GM23338 (cell line): ENCODE results near the gene CLIP2. TPM values are rescaled to one million over a fixed set of nuclear protein-coding genes. Genes with fewer than 3 reads are reported as not detected.

Experiments used
- ATAC-seq: fragments of 200-7000 bp; cut with Tn5 transposase; 3 replicates; pipeline ENCODE4 v1.9.1; 2020
- DNase-seq: peaks from one replicate; pipeline ENCODE4 v3.0.0-alpha.2; 2015; ENCODE audit warnings: low spot score
- H2AFZ ChIP-seq: fragments of 200-600 bp; sonication (generic); 2 replicates; pipeline ENCODE4 v1.8.0; 2016; ENCODE audit warnings: antibody characterized with exemption, mild to moderate bottlenecking, moderate library complexity
- H3F3A ChIP-seq: fragments of 200-600 bp; sonication (generic); replicated peaks from 2 replicates; pipeline ENCODE4 v1.8.0; 2017; ENCODE audit warnings: antibody characterized with exemption, mixed run types, low read depth
- H3K27ac ChIP-seq: fragments of 200-600 bp; sonication (generic); 2 replicates; pipeline ENCODE4 v1.6.1; 2016; ENCODE audit warnings: low read depth
- H3K27me3 ChIP-seq: fragments of 200-600 bp; sonication (generic); 2 replicates; pipeline ENCODE4 v1.8.0; 2016; ENCODE audit warnings: mild to moderate bottlenecking, mixed run types, moderate library complexity; ENCODE audit not compliant: insufficient read depth
- H3K36me3 ChIP-seq: fragments of 200-600 bp; sonication (generic); 2 replicates; pipeline ENCODE4 v1.8.0; 2016; ENCODE audit warnings: mild to moderate bottlenecking; ENCODE audit not compliant: insufficient read depth
- H3K4me1 ChIP-seq: fragments of 200-600 bp; sonication (generic); 2 replicates; pipeline ENCODE4 v1.8.0; 2016; ENCODE audit warnings: mild to moderate bottlenecking, moderate library complexity; ENCODE audit not compliant: insufficient read depth
- H3K4me2 ChIP-seq: fragments of 200-600 bp; sonication (generic); 2 replicates; pipeline ENCODE4 v1.7.1; 2017; ENCODE audit warnings: mixed run types
- H3K4me3 ChIP-seq: fragments of 200-600 bp; sonication (generic); 2 replicates; pipeline ENCODE4 v1.6.1; 2016; ENCODE audit warnings: mixed run types
- H3K79me2 ChIP-seq: fragments of 200-600 bp; sonication (generic); replicated peaks from 2 replicates; pipeline ENCODE4 v1.8.0; 2017; ENCODE audit warnings: mild to moderate bottlenecking; ENCODE audit not compliant: insufficient read depth
- H3K9me2 ChIP-seq: fragments of 200-600 bp; sonication (generic); 2 replicates; pipeline ENCODE4 v1.8.0; 2017; ENCODE audit not compliant: insufficient read depth
- H4K20me1 ChIP-seq: fragments of 200-600 bp; sonication (generic); replicated peaks from 2 replicates; pipeline ENCODE4 v1.8.0; 2017; ENCODE audit warnings: mild to moderate bottlenecking; ENCODE audit not compliant: insufficient read depth
- H3K27ac Mint-ChIP-seq: 2 replicates; pipeline ENCODE4 v1.8.0; 2020; ENCODE audit warnings: inconsistent platforms, mild to moderate bottlenecking, moderate library complexity, mixed read lengths
- H3K27me3 Mint-ChIP-seq: 3 replicates; pipeline ENCODE4 v1.8.0; 2022; ENCODE audit warnings: low read depth, mild to moderate bottlenecking, moderate library complexity, mixed read lengths, inconsistent platforms; ENCODE audit not compliant: insufficient read depth, poor library complexity
- H3K36me3 Mint-ChIP-seq: 3 replicates; pipeline ENCODE4 v1.8.0; 2021; ENCODE audit warnings: low read depth, mild to moderate bottlenecking, inconsistent platforms, moderate library complexity, mixed read lengths
- H3K4me1 Mint-ChIP-seq: 3 replicates; pipeline ENCODE4 v1.8.0; 2020; ENCODE audit warnings: mild to moderate bottlenecking, inconsistent platforms, mixed read lengths
- H3K4me3 Mint-ChIP-seq: 3 replicates; pipeline ENCODE4 v1.8.0; 2021; ENCODE audit warnings: moderate library complexity, mild to moderate bottlenecking, inconsistent platforms, mixed read lengths
- H3K9me3 Mint-ChIP-seq: 3 replicates; pipeline ENCODE4 v1.8.0; 2020; ENCODE audit warnings: moderate library complexity, mild to moderate bottlenecking, inconsistent platforms, mixed read lengths
- CTCF ChIP-seq, 2 experiments: fragments of 200-600 bp in 1 of 2; sonication (generic) in 1 of 2; conservative IDR thresholded peaks; 2 replicates each; pipeline versions ENCODE4 v1.5.1 to v1.6.1; 2016 to 2017; ENCODE audit warnings: antibody characterized with exemption in 2 of 2, low read depth in 2 of 2, mild to moderate bottlenecking in 2 of 2, moderate library complexity in 1 of 2
- EZH2 ChIP-seq: fragments of 200-600 bp; sonication (generic); IDR thresholded peaks from one replicate; pipeline ENCODE4 v1.8.0; 2017; ENCODE audit warnings: antibody characterized with exemption, mild to moderate bottlenecking, low read depth; ENCODE audit not compliant: unreplicated experiment
- EZH2phosphoT487 ChIP-seq: fragments of 200-600 bp; sonication (generic); IDR thresholded peaks from one replicate; pipeline ENCODE4 v1.8.1; 2018; ENCODE audit warnings: antibody characterized with exemption; ENCODE audit not compliant: unreplicated experiment
- JUNB ChIP-seq: IDR thresholded peaks from one replicate; pipeline ENCODE4 v1.6.1; 2016; ENCODE audit warnings: antibody characterized with exemption; ENCODE audit not compliant: unreplicated experiment
- POLR2AphosphoS5 ChIP-seq: IDR thresholded peaks from 2 replicates; pipeline ENCODE4 v1.6.1; 2016; ENCODE audit warnings: antibody characterized with exemption, low read depth
- ZNF114 ChIP-seq: fragments of 250-450 bp; sonication (Bioruptor Pico); IDR thresholded peaks from 2 replicates; pipeline ENCODE4 v1.5.0; 2020; ENCODE audit warnings: mild to moderate bottlenecking, moderate library complexity
- polyA plus RNA-seq: library from polyadenylated mRNA; unstranded; fragments of >200 nt; fragmentation: Nextera tagmentation; extraction: Ambion mirVana; gene quantifications from 2 replicates; pipeline ENCODE4 v1.2.1, GENCODE V29; 2016
- total RNA-seq: library from RNA; depleted of rRNA; stranded (reverse); fragments of >200 nt; shearing (Covaris generic); gene quantifications from 2 replicates; pipeline ENCODE4 v1.2.3, GENCODE V29; 2014
- TF ChIP-seq, protein P1 (sequence below): IDR thresholded peaks from one replicate; pipeline ENCODE4 v1.6.1; 2018; ENCODE audit warnings: antibody characterized with exemption; ENCODE audit not compliant: unreplicated experiment

CLIP2 gene
- total and polyA plus RNA-seq, 2 experiments from 2014 or later: 8.1 to 51.9 TPM

DNA sequence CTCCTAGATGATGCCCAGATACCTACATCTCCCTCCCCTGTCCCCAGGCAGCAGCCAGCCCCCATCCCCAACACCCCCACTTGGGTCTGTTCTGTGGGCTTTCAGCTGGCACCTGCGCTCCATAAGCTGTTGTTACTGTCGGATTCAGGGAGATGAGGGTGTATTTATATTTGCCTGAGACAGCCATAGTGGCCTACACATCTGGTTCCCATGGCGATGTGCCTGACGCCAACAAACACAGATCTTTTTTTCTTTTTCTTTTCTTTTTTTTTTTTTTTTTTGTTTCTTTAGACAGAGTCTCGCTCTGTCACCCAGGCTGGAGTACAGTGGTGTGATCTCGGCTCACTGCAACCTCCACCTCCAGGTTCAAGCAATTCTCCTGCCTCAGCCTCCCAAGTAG is 73.1 kb downstream of the CLIP2 start (continued):
- no peak for TF ChIP-seq CTCF (conservative IDR thresholded peaks at IDR 0.05; ENCODE audit: low read depth in 2 of 2)
- no peak for TF ChIP-seq EZH2phosphoT487

DNA sequence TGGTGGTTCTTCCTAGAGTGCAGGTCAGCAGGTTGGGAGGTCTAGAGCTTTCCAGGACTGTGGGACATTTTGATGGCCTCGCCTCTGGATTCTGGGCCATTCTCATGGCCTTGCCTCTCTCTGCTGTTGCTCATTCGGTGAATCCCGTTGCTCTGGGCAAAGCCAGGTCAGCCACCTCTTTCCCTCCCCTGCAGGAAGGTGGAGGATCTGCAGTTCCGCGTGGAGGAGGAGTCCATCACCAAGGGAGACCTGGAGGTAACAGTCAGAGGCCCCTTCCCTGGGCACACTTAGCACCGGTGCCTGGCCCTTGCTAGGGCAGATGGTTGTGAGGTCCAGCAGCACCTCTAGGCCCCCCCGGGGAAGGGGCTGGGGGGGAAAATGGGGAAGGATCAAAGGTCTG is 74.9 kb downstream of the CLIP2 start:
- Histone ChIP-seq H3K4me2 (no peak overlapping the region), H3K4me1 (no peaks in the 10 kb centered on the region), H3K79me2 (no peaks in the 10 kb centered on the region), H3K27me3 (no peaks in the 10 kb centered on the region), H3F3A (0 out of 2 replicates have a peak, but pooled peaks cover 4% of the 10 kb centered on the region), H3K27ac (no peak overlapping the region), H3K9me2 (no peaks in the 10 kb centered on the region), H4K20me1 (no peaks in the 10 kb centered on the region), H3K4me3 (no peak overlapping the region), H2AFZ (no peak overlapping the region), H3K36me3 (no peaks in the 10 kb centered on the region; the same call in 1 of the 2 replicates)
- Mint-ChIP-seq H3K4me3 (no peak overlapping the region), H3K27me3 (peaks cover 5% of the 10 kb centered on the region), H3K9me3 (no peaks in the 10 kb centered on the region), H3K27ac (no peak overlapping the region), H3K36me3 (peaks cover 36% of the 10 kb centered on the region), H3K4me1 (peaks cover 5% of the 10 kb centered on the region; the same call in 1 of the 3 replicates)
- peak; percentile 66 for DNase-seq
- ATAC-seq: peak; percentile 59
- TF ChIP-seq CTCF (conservative IDR thresholded peaks at IDR 0.05; ENCODE audit: low read depth in 2 of 2) (peak; percentile 27 to 33), EZH2 (no peak), JUNB (no peak)

GRCh38 chr7:74365322-74366022 is 76.3 kb downstream of the CLIP2 start:
- H3K9me2 ChIP-seq: no peaks in the 10 kb centered on the region
- Mint-ChIP-seq H3K4me1 (peaks cover 5% of the 10 kb centered on the region; the same call in 1 of the 3 replicates), H3K27me3 (peaks cover 5% of the 10 kb centered on the region), H3K27ac (no peak overlapping the region), H3K36me3 (peaks cover 27% of the 10 kb centered on the region), H3K9me3 (no peaks in the 10 kb centered on the region), H3K4me3 (peak overlapping the region; percentile 8; the same call in 1 of the 3 replicates)
- H3K4me2 ChIP-seq: no peak overlapping the region
- no peak overlapping the region for H3K4me3 ChIP-seq
- H3K27me3 ChIP-seq: no peaks in the 10 kb centered on the region
- H3K79me2 ChIP-seq: no peaks in the 10 kb centered on the region
- H3K36me3 ChIP-seq: no peaks in the 10 kb centered on the region; the same call in 1 of the 2 replicates
- no peak overlapping the region for H3K27ac ChIP-seq
- TF ChIP-seq POLR2AphosphoS5 (no peak), CTCF (conservative IDR thresholded peaks at IDR 0.05; ENCODE audit: low read depth in 2 of 2) (no peak), ZNF114 (CRISPR knock-in tag) (no peak)
- TF ChIP-seq, protein P1, sequence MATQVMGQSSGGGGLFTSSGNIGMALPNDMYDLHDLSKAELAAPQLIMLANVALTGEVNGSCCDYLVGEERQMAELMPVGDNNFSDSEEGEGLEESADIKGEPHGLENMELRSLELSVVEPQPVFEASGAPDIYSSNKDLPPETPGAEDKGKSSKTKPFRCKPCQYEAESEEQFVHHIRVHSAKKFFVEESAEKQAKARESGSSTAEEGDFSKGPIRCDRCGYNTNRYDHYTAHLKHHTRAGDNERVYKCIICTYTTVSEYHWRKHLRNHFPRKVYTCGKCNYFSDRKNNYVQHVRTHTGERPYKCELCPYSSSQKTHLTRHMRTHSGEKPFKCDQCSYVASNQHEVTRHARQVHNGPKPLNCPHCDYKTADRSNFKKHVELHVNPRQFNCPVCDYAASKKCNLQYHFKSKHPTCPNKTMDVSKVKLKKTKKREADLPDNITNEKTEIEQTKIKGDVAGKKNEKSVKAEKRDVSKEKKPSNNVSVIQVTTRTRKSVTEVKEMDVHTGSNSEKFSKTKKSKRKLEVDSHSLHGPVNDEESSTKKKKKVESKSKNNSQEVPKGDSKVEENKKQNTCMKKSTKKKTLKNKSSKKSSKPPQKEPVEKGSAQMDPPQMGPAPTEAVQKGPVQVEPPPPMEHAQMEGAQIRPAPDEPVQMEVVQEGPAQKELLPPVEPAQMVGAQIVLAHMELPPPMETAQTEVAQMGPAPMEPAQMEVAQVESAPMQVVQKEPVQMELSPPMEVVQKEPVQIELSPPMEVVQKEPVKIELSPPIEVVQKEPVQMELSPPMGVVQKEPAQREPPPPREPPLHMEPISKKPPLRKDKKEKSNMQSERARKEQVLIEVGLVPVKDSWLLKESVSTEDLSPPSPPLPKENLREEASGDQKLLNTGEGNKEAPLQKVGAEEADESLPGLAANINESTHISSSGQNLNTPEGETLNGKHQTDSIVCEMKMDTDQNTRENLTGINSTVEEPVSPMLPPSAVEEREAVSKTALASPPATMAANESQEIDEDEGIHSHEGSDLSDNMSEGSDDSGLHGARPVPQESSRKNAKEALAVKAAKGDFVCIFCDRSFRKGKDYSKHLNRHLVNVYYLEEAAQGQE: no peak
- H3F3A ChIP-seq: 0 out of 2 replicates have a peak, but pooled peaks cover 4% of the 10 kb centered on the region
- H2AFZ ChIP-seq: no peak overlapping the region
- DNase-seq (peak; percentile 95), ATAC-seq (peak; percentile 99)
- H3K4me1 ChIP-seq: no peaks in the 10 kb centered on the region
- no peaks in the 10 kb centered on the region for H4K20me1 ChIP-seq
